HL-60/S4 (cell line): ENCODE measurements around the gene ZNF106.

Experiments
- in situ Hi-C: fragments of 300-500 bp; cut with MboI; formaldehyde crosslinking; loops from 2 replicates; pipeline ENCODE4 v1.14.3; 2022; ENCODE audit warnings: low sequenced_read_pairs

The ZNF106 gene

GRCh38 chr15:42409011-42409410 lies 81.9 kb downstream of the ZNF106 start:
- in situ Hi-C loops: no loop called here

GRCh38 chr15:42408178-42408577 lies 82.8 kb downstream of the ZNF106 start:
- in situ Hi-C loops: no loop called here

- in situ Hi-C loops: no loop called here
Observed at GRCh38 chr15:42405863-42406482, 85.0 kb downstream of the ZNF106 start.

- in situ Hi-C loops: no loop called here
Observed at GRCh38 chr15:42404461-42405235, 86.3 kb downstream of the ZNF106 start.

GRCh38 chr15:42403389-42403788 lies 87.6 kb downstream of the ZNF106 start:
- in situ Hi-C loops: no loop called here

DNA sequence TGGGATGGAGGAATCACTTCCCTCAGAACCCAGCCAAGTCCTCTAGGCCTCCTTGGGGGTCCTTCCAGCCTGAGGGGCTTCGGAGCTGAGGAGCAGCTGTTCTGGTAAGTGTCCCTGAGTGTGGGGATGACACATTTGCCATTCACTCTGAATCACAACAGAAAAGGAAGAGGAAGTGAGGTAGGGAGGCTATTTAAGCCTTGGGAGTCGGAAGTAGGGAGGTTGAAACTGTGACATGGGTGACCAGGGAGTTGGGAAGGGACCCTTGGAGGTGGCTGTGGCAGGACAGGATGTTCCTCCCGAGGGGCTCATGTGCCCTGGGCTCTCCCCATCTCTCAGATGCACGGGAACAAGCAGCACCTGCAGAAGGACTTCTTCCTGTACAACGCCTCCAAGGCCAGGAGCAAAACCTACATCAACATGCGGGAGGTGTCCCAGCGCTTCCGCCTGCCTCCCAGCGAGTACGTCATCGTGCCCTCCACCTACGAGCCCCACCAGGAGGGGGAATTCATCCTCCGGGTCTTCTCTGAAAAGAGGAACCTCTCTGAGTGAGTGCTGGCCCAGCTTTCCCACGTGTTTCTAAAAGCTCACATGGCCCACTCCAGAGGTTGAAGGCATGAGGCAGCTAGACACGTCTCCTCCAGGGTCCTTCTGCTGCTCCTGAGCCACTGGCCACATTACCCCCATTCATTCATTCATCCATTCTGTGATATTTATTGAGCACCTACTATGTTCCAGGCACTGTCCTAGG lies 88.3 kb downstream of the ZNF106 start:
- in situ Hi-C loops: no loop called here

DNA sequence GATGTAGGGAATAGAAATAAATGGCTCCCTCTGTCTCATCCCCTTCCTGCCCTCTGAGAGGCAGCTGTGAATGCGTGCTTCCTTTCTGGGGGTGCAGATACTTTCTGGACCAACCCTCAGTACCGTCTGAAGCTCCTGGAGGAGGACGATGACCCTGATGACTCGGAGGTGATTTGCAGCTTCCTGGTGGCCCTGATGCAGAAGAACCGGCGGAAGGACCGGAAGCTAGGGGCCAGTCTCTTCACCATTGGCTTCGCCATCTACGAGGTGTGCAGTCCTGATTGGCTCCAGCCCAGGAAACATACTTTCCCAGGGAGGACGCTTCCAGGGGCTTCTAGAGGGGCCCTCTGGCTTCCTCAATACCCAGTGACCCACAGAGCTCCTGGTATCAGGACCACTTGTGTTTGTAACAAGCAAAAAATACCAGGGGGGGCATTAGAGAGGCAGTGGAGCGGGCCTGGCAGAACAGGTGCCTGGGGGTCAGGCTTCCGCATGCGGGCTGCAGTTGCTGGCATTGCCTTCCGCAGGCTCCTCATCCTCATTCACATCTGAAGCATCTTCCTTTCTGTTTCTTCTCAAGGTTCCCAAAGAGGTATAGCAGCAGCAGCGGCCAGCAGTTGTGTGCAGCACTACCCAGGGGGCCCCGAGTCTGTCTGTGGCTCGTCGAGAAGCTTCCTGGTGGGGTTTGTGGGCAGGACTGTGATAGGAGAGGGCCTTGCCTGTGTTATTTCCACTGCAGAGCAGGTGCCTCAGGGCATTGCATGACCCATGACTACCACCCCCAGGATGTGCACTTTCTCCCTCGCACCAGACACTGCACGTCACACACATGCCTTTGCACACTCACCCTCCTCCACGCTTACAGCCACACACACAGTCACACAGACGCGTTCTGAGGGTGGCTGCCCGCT lies 89.1 kb downstream of the ZNF106 start:
- in situ Hi-C loops: no loop called here

DNA sequence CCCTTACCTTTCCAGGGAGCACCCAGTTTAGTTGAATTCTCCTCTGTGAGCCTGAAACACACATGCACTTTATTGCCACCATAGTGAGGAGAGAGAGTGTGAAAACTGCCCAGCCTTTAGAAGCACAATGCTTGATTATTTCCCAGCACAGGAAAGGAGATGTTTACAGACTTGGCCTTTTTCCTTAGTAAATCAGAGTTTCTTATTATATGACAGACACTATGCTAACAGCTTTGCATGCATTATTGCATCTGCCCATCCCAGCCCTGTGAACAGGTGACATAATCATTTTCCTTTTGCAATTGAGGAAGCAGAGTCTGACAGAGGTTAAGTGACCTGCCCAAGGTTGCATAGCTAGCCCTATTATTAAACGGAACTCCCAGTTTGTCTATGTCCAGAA lies 95.1 kb downstream of the ZNF106 start:
- in situ Hi-C loops: no loop called here

DNA sequence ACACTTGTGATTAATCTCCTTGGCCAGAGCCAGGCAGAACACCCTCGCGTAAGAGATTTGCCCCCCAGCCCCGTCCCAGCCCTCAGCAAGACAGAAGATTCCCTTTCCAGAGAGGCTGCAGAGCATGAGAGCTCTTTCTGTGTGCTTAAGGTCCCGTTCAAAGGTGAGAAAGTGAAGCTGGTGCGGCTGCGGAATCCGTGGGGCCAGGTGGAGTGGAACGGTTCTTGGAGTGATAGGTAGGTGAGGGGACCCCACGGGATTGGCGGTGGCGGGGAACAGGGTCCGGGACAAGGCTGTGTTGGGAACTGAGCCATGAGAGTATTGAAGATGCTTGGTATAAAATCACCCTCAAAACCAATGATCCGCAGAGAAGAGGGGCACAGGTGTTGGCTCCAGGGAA lies 96.8 kb downstream of the ZNF106 start:
- in situ Hi-C loops: no loop called here

DNA sequence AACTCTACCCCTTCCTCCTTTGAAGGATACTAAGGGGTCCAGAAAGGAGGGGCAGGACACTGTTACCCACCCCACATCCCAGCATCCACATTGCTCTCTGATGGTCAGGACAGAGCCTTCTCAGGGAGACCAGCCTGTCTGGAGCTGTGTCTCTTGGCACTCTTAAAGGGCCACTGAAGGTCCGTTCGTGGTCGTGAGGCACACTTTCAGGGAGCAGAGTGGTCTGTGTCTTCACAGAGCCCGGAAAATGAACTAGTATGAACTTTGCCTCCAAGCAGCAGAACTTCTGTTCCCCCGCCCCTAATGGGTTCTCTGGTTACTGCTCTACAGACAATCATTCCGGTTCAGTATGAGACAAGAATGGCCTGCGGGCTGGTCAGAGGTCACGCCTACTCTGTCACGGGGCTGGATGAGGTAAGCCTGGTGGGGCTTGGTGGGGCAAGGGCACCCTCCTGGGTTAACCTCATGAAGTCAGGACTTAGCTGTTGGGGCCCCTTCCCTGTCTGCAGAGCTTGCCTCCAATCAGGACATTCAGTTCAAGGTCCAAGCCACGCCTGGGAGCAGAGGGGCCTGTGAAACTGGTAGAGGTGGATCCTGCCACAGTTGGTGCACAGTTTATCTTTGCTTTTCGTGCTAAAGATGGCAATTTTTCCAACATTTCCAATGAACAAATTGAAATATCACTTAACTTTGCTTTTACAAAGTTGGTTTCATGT lies 98.5 kb downstream of the ZNF106 start:
- in situ Hi-C loops: no loop called here

- in situ Hi-C loops: no loop called here
Observed at GRCh38 chr15:42387603-42388002, 103.3 kb downstream of the ZNF106 start.

GRCh38 chr15:42385980-42386700 lies 104.8 kb downstream of the ZNF106 start:
- in situ Hi-C loops: no loop called here

- in situ Hi-C loops: no loop called here
Observed at GRCh38 chr15:42385206-42385979, 105.5 kb downstream of the ZNF106 start.

GRCh38 chr15:42384597-42384996 lies 106.3 kb downstream of the ZNF106 start:
- in situ Hi-C loops: no loop called here

GRCh38 chr15:42378011-42378410 lies 112.9 kb downstream of the ZNF106 start:
- in situ Hi-C loops: no loop called here

- in situ Hi-C loops: no loop called here
Observed at GRCh38 chr15:42375941-42376340, 115.0 kb downstream of the ZNF106 start.

GRCh38 chr15:42375252-42375651 lies 115.7 kb downstream of the ZNF106 start:
- in situ Hi-C loops: no loop called here

- in situ Hi-C loops: no loop called here
Observed at GRCh38 chr15:42374810-42375209, 116.1 kb downstream of the ZNF106 start.

DNA sequence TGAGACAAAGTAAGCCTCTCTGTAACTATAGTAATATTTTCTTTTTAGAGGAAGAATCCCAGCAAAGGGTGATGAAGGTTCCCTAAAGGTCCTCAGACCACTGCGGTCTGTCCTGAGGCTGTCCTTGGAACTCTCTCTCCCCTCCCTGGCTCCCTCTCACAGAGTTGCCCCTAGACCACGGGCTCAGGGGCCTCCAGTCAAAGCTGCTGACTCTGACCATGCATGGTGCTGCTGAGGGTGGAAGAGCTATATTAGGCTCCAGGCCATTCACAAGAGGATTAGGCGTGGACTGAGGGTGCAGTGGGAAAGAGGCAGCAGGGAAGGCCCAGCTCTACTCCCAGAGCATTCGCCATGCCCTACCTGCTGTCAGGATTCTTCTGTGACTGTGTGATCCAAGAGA lies 117.0 kb downstream of the ZNF106 start:
- in situ Hi-C loops: no loop called here
